NB4 (cell line): ENCODE measurements around the gene ADCYAP1.

Source experiments
- MYC ChIP-seq: IDR thresholded peaks from 2 replicates; pipeline ENCODE4 v1.6.1; 2011; ENCODE audit warnings: low read depth, low read length
- POLR2A ChIP-seq: IDR thresholded peaks from 2 replicates; pipeline ENCODE4 v1.6.1; 2011; ENCODE audit warnings: mild to moderate bottlenecking; ENCODE audit not compliant: insufficient read length; ENCODE audit errors: extremely low read depth
- TF ChIP-seq, protein P1 (sequence below): IDR thresholded peaks from one replicate; pipeline ENCODE4 v1.5.1; 2012; ENCODE audit warnings: low read depth, low read length
- TF ChIP-seq, protein P2 (sequence below): IDR thresholded peaks from 2 replicates; pipeline ENCODE4 v1.6.1; 2011; ENCODE audit warnings: low read depth, low read length

DNA sequence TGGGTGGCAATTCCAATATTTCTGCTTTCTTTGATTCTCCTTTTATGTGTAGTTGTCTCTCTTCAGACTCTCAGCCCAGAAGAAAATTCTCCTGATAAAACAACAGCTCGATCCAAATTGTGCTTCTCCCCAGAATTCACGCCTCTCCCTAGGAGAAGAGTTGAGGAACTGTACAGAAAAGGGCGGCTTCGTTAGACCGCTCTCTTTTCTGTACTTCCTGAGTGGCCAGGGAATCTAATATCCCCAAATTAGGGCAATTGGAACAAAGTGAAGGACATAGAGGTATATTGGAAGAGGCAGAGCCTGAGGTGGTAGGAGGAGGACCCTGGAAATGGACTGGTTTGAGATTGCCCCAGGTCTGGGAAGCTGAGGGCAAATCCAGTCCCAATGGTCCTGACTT lies 5.6 kb downstream of the ADCYAP1 start:
- TF ChIP-seq, protein P1, sequence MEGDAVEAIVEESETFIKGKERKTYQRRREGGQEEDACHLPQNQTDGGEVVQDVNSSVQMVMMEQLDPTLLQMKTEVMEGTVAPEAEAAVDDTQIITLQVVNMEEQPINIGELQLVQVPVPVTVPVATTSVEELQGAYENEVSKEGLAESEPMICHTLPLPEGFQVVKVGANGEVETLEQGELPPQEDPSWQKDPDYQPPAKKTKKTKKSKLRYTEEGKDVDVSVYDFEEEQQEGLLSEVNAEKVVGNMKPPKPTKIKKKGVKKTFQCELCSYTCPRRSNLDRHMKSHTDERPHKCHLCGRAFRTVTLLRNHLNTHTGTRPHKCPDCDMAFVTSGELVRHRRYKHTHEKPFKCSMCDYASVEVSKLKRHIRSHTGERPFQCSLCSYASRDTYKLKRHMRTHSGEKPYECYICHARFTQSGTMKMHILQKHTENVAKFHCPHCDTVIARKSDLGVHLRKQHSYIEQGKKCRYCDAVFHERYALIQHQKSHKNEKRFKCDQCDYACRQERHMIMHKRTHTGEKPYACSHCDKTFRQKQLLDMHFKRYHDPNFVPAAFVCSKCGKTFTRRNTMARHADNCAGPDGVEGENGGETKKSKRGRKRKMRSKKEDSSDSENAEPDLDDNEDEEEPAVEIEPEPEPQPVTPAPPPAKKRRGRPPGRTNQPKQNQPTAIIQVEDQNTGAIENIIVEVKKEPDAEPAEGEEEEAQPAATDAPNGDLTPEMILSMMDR, result no peak
- TF ChIP-seq, protein P2, sequence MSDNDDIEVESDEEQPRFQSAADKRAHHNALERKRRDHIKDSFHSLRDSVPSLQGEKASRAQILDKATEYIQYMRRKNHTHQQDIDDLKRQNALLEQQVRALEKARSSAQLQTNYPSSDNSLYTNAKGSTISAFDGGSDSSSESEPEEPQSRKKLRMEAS, result no peak
- no peak for TF ChIP-seq POLR2A
- TF ChIP-seq MYC, result no peak
